Heart left ventricle (tissue), 13 donors: ENCODE data around the gene CDH13.

Experiments
- POLR2A ChIP-seq, 2 donors: fragments of 450-650 bp; IDR thresholded peaks; one replicate each; pipeline ENCODE4 v1.6.1; 2017; ENCODE audit warnings: antibody characterized with exemption in 2 of 2, mild to moderate bottlenecking in 2 of 2, moderate library complexity in 2 of 2
- TF ChIP-seq, protein P1 (sequence below), 12 donors: fragments of 200-600 bp; sonication (generic) in 4 of 12; IDR thresholded peaks; one replicate each; pipeline versions ENCODE4 v1.5.0 to v1.8.0; 2018 to 2022; ENCODE audit warnings: antibody characterized with exemption in 12 of 12, mild to moderate bottlenecking in 5 of 12
- donor health status: ischemic (EF 13 %, LVEDD 7.1; RV severe dilation, severe dysfunction).
- donor health status: DM: no; HTN: yes; CAD: no.
- donor health status: DM: no; HTN: no; CAD: no.
- donor health status: ischemic (EF 25% LVEDD 6.9; RV normal size, moderate dysfunction).
- donor health status: ischemic (EF 25% LVEDD 5.7; RV mildly dilated, moderate dysfunction).
- donor health status: ischemic (EF 35%, LVEDD 5.7; RV mildly dilated, moderate dysfunction).
- donor health status: nonischemic (EF 11% LVEDD 7.7; RV severe dilation, severe dysfunction).
- donor health status: DM: yes; HTN: yes; CAD: no.
- donor health status: PGD.
- donor health status: ischemic (EF 29% LVEDD 5.4; RV normal size, mild dysfunction).
- donor health status: nonischemic (EF 23%, LVEDD 6.1; RV moderate dilation, normal function).

DNA sequence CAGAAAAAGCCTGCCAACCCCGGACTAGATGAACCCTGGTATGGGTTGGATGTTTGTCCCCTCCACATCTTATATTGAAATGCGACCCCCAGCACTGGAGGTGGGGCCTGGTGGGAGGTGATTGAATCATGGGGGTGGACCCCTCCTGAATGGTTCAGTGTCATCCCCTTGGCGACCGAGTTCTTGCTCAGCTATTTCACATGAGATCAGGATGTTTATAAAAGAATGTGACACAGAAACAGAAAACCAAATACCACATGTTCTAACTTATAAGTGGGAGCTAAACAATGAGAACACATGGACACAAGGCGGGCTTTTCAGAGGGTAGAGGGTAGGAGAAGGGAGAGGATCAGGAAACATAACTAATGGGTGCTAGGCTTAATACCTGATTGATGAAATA is 605.0 kb downstream of the CDH13 start:
- TF ChIP-seq, protein P1, sequence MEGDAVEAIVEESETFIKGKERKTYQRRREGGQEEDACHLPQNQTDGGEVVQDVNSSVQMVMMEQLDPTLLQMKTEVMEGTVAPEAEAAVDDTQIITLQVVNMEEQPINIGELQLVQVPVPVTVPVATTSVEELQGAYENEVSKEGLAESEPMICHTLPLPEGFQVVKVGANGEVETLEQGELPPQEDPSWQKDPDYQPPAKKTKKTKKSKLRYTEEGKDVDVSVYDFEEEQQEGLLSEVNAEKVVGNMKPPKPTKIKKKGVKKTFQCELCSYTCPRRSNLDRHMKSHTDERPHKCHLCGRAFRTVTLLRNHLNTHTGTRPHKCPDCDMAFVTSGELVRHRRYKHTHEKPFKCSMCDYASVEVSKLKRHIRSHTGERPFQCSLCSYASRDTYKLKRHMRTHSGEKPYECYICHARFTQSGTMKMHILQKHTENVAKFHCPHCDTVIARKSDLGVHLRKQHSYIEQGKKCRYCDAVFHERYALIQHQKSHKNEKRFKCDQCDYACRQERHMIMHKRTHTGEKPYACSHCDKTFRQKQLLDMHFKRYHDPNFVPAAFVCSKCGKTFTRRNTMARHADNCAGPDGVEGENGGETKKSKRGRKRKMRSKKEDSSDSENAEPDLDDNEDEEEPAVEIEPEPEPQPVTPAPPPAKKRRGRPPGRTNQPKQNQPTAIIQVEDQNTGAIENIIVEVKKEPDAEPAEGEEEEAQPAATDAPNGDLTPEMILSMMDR (IDR thresholded peaks at IDR 0.05): no peak
- no peak for TF ChIP-seq POLR2A (IDR thresholded peaks at IDR 0.05)
